HL-60/S4 treated with phorbol 12-myristate 13-acetate at 8.2 ng/mL for 4 days and 3 days (cell line): ENCODE data around the gene GATAD2A.

Experiments used
- in situ Hi-C: fragments of 300-500 bp; cut with MboI; formaldehyde crosslinking; loops from 2 replicates; pipeline ENCODE4 v1.15.0; 2022; ENCODE audit warnings: low sequenced_read_pairs

GATAD2A gene

GRCh38 chr19:19554074-19555023 lies 148.9 kb downstream of the GATAD2A start:
- in situ Hi-C loops = no loop called here

GRCh38 chr19:19558055-19558454 lies 152.6 kb downstream of the GATAD2A start:
- in situ Hi-C loops = no loop called here
